Retinal pigment epithelial cell (primary cell): Measurements from ENCODE around the gene SLC25A22.

Source experiments
- DNase-seq: peaks from one replicate; pipeline ENCODE4 v3.0.0-alpha.2; 2010; ENCODE audit warnings: low read depth
- H3K4me3 ChIP-seq: 2 replicates; pipeline ENCODE4 v1.5.1; 2011; ENCODE audit warnings: mild to moderate bottlenecking, low read length, control low read depth, moderate library complexity
- CTCF ChIP-seq: conservative IDR thresholded peaks from 2 replicates; pipeline ENCODE4 v1.5.1; 2011; ENCODE audit warnings: low read depth, low read length, control low read depth, inconsistent platforms

Gene SLC25A22

GRCh38 chr11:820655-821511 is 22.8 kb upstream of the SLC25A22 start:
- no peak for DNase-seq
- no peak for TF ChIP-seq CTCF
- H3K4me3 ChIP-seq: peak overlapping the region; percentile 63

- no peak for DNase-seq
- peak overlapping the region; percentile 63 for H3K4me3 ChIP-seq
- no peak for TF ChIP-seq CTCF
Observed at GRCh38 chr11:819943-820649, 22.0 kb upstream of the SLC25A22 start.

- H3K4me3 ChIP-seq: peak overlapping the region; percentile 63
- peak; percentile 7 for TF ChIP-seq CTCF
- no peak for DNase-seq
Observed at GRCh38 chr11:819129-819931, 21.2 kb upstream of the SLC25A22 start.

GRCh38 chr11:818396-819128 is 20.5 kb upstream of the SLC25A22 start, which contains the start of gene PNPLA2:
Gene PNPLA2, plus strand, starts transcription at chr11:818914. Its CDS starts 805 bp downstream, at chr11:819719.
- TF ChIP-seq CTCF: no peak
- no peak for DNase-seq
- peak within 1 kb of the TSS; percentile 63 for H3K4me3 ChIP-seq

- no peak for DNase-seq
- no peak overlapping the region for H3K4me3 ChIP-seq
- no peak for TF ChIP-seq CTCF
Observed at GRCh38 chr11:816433-816779, 18.3 kb upstream of the SLC25A22 start.

- H3K4me3 ChIP-seq: no peak overlapping the region
- TF ChIP-seq CTCF: no peak
- DNase-seq: no peak
Observed at GRCh38 chr11:815675-816432, 17.8 kb upstream of the SLC25A22 start.
